ENCODE results near the gene HOXD12.
A peak's percentile ranks its signal among the peaks of the same experiment; 100 is the strongest.

HOXD12 gene

DNA sequence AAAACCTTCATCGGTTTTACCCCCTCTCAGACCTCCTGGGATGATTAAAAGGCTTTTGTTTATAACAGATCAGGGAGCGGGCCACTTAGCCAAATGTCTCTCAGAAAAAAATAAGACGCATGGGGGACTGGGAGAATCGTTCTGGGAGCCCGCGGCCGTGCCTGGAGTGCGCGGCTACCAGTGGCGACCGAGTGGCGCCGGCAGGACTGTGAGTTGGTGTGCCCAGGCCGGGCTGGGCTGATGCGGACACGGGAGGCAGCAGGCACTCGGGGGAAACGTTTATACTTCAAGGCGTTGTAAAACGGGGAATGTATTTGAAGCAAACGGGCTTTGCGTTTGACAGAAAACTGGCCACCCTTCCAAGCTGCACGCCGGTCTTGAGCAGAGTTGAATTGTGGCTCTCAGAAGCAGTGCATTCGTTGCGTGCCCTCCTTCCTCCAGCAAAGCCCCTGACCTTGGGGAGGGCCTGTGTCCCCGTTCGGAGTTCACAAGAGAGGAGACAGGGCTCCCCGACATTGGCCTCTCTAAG, 12.3 kb downstream of the HOXD12 start:
- H3K4me1 ChIP-seq (ENCODE audit: control insufficient read depth in 5 of 5, insufficient read depth in 5 of 5, low read length in 5 of 5), result peaks cover 0 to 28% (median 15%) of the 10 kb centered on the region in 5 donors
- H3K4me3 ChIP-seq (ENCODE audit: low read depth in 1 of 5, low read length in 5 of 5), result no peak overlapping the region
- H3K27ac ChIP-seq (ENCODE audit: low read depth, low read length), result no peak overlapping the region

DNA sequence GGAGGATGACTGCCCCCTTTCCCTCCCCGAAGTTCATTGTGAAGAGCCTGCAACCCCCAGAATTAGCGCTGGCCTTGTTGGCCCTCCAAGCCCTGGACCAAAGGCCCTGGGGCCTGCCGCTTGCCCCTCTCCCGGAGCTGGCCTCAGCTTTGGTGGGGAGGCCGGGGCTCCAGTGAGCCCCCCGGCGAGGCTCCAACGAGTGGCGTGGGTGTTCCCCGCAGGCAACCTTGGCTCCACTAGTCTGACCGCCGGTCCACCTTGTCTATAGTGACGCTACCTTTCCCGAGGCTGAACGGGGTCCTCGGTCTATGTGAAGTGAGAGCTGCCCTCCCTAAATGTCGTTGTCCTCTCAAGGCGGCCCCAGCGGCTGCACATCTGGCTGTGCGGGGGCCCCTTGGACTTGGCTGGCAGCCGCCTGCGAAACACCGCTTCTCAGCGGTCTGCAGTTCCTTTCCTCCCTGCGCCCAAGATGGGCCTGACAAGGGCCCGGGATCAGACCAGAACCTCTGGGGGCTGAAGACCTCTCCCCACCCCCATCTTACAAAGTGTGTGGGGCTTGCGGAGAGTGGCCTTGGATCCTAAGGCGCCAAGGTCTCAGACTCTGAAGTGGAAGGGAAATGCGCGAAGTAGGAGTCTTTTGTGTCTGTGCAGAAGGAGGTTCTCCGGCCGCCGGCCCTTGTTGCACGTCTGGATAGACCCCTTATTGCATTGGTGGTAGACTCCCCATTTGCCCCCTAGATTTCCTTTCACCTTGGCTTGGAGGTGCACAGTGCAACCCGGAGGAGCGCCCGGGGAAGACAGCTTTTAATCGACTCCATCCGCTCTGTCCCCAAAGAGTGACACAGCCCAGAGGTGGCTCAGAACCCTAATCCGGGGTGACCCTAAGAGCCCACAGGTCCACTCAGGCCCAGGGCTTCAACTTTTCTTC, 13.0 kb downstream of the HOXD12 start:
- H3K27ac ChIP-seq (ENCODE audit: low read depth, low read length), result no peak overlapping the region
- H3K36me3 ChIP-seq (ENCODE audit: control insufficient read depth in 5 of 5, insufficient read depth in 5 of 5, low read length in 5 of 5), result no peaks in the 10 kb centered on the region
- no peaks in the 10 kb centered on the region for H3K9me3 ChIP-seq (ENCODE audit: control insufficient read depth in 5 of 5, low read length in 5 of 5)
- peaks cover 76 to 92% (median 87%) of the 10 kb centered on the region in 5 donors for H3K27me3 ChIP-seq (ENCODE audit: control insufficient read depth in 5 of 5, insufficient read depth in 4 of 5, low read length in 5 of 5)
- no peak overlapping the region for H3K4me3 ChIP-seq (ENCODE audit: low read depth in 1 of 5, low read length in 5 of 5)
- H3K4me1 ChIP-seq (ENCODE audit: control insufficient read depth in 5 of 5, insufficient read depth in 5 of 5, low read length in 5 of 5), result peaks cover 0 to 23% (median 14%) of the 10 kb centered on the region in 5 donors
- H3K9ac ChIP-seq (ENCODE audit: low read length in 5 of 5), result no peak overlapping the region

More for the DNA sequence above, 12.3 kb downstream of the HOXD12 start:
- H3K9me3 ChIP-seq (ENCODE audit: control insufficient read depth in 5 of 5, low read length in 5 of 5), result no peaks in the 10 kb centered on the region
- no peaks in the 10 kb centered on the region for H3K36me3 ChIP-seq (ENCODE audit: control insufficient read depth in 5 of 5, insufficient read depth in 5 of 5, low read length in 5 of 5)
- H3K27me3 ChIP-seq (ENCODE audit: control insufficient read depth in 5 of 5, insufficient read depth in 4 of 5, low read length in 5 of 5), result peaks cover 73 to 89% (median 84%) of the 10 kb centered on the region in 5 donors
- no peak overlapping the region for H3K9ac ChIP-seq (ENCODE audit: low read length in 5 of 5)

DNA sequence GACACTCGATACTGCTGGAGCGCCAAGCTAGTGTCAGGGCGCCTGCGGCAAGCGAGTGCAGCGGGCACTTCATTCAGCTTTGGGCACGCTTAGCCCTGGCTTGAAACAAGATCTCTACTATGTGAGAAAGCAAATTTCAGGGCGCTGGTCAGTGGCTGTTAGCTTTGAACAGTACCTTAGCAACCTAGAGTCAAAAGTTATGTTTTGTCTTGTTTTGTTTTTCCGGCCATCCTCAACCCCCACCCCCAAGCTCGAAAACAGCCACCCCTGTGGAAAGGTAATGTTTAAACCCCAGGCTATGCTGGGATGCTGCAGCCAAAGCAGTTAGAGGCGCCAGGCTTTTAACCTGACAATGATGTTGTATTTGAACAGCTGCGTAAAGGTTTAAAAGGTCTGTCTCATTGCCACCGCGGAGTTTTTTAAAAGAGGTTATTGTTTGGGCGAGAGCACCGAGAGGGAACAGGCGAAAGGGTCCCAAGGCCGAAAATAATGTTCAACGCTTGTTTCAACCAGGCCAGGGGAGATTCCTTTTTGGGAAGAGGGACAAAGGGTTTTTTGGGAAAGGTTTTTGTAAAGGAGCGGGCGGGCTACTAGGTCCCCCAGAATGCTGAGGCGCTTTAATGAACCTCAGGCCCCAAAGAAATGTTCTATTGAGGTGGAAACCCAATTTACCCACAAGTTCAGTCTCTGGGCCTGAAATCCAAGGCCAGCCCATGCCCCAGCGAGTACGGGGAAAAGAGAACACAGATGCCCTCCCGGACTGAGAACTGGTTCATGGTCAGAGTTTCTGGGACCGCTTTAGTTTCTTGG, 14.7 kb downstream of the HOXD12 start:
- Histone ChIP-seq H3K27me3 (ENCODE audit: control insufficient read depth in 5 of 5, insufficient read depth in 4 of 5, low read length in 5 of 5) (peaks cover 75 to 96% (median 88%) of the 10 kb centered on the region in 5 donors), H3K4me3 (ENCODE audit: low read depth in 1 of 5, low read length in 5 of 5) (no peak overlapping the region), H3K9ac (ENCODE audit: low read length in 5 of 5) (no peak overlapping the region), H3K36me3 (ENCODE audit: control insufficient read depth in 5 of 5, insufficient read depth in 5 of 5, low read length in 5 of 5) (no peaks in the 10 kb centered on the region), H3K4me1 (ENCODE audit: control insufficient read depth in 5 of 5, insufficient read depth in 5 of 5, low read length in 5 of 5) (peaks cover 0 to 17% (median 9%) of the 10 kb centered on the region in 5 donors), H3K27ac (ENCODE audit: low read depth, low read length) (no peak overlapping the region), H3K9me3 (ENCODE audit: control insufficient read depth in 5 of 5, low read length in 5 of 5) (no peaks in the 10 kb centered on the region)

DNA sequence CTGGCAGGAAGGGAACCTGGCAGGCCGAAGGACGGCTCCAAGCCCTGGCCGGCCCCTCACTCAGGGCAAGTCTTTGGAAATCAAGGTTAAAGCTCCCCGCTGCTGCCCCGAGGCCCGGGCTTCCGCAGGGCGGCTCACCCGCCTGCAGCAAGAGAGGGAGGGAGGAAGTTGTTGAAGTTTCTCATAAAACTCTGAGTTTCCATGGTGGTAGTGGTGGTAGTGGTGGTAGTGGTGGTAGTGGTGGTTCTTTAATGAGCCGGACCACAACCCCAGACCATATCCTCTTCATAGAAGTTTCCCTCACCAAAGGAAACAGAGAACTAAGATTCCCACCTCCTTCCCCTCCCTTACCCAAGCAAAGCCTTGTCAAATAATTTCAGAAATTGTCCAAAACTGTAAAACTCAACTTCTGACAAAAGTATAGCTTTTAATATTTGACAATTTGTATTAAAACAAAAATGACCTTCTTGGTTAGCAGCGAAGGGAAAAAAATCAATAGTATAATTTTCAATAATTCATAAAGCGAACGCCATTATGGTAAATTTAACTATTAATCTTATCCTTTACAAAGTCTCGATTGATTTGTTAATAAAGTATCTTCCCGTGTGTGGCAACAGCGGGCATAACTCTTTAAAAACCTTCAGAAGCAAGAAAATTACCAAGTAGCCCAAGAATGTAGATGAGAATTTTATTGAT, 15.5 kb downstream of the HOXD12 start:
- Histone ChIP-seq H3K9me3 (ENCODE audit: control insufficient read depth in 5 of 5, low read length in 5 of 5) (no peaks in the 10 kb centered on the region), H3K27ac (ENCODE audit: low read depth, low read length) (no peak overlapping the region), H3K27me3 (ENCODE audit: control insufficient read depth in 5 of 5, insufficient read depth in 4 of 5, low read length in 5 of 5) (peaks cover 75 to 96% (median 88%) of the 10 kb centered on the region in 5 donors), H3K9ac (ENCODE audit: low read length in 5 of 5) (no peak overlapping the region), H3K36me3 (ENCODE audit: control insufficient read depth in 5 of 5, insufficient read depth in 5 of 5, low read length in 5 of 5) (no peaks in the 10 kb centered on the region), H3K4me3 (ENCODE audit: low read depth in 1 of 5, low read length in 5 of 5) (no peak overlapping the region), H3K4me1 (ENCODE audit: control insufficient read depth in 5 of 5, insufficient read depth in 5 of 5, low read length in 5 of 5) (peaks cover 0 to 17% (median 9%) of the 10 kb centered on the region in 5 donors)

DNA sequence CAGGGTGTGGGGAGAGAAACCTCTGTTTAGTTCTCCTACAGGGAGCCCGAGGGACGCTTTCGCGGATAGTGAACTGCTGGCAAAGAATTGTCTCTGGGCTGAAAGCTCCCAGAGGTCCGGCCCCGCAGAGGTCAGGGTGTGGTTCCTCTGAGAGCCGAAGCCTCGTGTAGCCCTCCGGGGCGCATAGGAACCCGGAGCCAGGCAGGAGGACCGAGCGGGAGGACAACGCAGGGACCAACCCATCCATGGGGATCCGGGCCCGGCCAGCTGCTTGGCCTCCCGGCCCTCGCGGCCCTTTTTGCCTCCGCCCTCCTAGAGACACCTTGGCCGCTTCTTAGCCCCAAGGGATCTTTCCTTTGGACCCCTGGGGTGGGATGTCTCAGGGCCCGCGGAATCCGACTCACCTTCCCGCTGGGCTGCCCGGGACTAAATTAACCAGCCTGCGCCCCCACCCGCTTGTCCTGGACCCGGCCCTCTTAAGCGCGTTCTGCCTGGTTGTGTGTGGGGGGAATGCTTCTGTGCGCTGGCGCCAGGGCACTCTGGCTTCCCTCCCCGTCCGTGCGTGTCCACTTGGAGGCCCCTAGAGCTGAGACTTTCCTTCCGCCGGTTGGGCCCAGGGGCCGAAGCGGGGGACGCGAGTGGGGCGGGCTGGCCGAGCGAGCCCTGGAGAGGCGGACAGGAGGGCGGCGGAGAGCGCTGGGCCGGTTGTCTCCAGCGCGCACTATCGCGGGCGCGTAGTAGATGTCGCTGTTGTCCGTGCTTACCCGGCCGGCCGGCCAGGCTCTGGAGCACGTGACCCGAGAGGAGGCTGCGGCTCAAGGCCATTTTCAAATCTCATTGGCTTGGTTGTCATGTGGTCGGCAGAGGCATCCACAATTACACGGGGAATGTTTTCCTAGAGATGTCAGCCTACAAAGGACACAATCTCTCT, 16.6 kb downstream of the HOXD12 start, which contains the start of gene HOXD10:
Gene HOXD10 (plus strand): TSS at position 896 of the 931 bp plus-strand sequence. CDS start 56 bp downstream, outside the sequence.
- Histone ChIP-seq H3K27me3 (ENCODE audit: control insufficient read depth in 5 of 5, insufficient read depth in 4 of 5, low read length in 5 of 5) (peaks cover 76 to 96% (median 88%) of the 10 kb centered on the region in 5 donors), H3K9me3 (ENCODE audit: control insufficient read depth in 5 of 5, low read length in 5 of 5) (no peaks in the 10 kb centered on the region), H3K9ac (ENCODE audit: low read length in 5 of 5) (no peak within 1 kb of the TSS), H3K36me3 (ENCODE audit: control insufficient read depth in 5 of 5, insufficient read depth in 5 of 5, low read length in 5 of 5) (no peaks in the 10 kb centered on the region), H3K4me1 (ENCODE audit: control insufficient read depth in 5 of 5, insufficient read depth in 5 of 5, low read length in 5 of 5) (peaks cover 0 to 16% (median 9%) of the 10 kb centered on the region in 5 donors), H3K27ac (ENCODE audit: low read depth, low read length) (no peak within 1 kb of the TSS), H3K4me3 (ENCODE audit: low read depth in 1 of 5, low read length in 5 of 5) (peak within 1 kb of the TSS in 3 of 5 donors; percentile 32 to 48 (median 45))

DNA sequence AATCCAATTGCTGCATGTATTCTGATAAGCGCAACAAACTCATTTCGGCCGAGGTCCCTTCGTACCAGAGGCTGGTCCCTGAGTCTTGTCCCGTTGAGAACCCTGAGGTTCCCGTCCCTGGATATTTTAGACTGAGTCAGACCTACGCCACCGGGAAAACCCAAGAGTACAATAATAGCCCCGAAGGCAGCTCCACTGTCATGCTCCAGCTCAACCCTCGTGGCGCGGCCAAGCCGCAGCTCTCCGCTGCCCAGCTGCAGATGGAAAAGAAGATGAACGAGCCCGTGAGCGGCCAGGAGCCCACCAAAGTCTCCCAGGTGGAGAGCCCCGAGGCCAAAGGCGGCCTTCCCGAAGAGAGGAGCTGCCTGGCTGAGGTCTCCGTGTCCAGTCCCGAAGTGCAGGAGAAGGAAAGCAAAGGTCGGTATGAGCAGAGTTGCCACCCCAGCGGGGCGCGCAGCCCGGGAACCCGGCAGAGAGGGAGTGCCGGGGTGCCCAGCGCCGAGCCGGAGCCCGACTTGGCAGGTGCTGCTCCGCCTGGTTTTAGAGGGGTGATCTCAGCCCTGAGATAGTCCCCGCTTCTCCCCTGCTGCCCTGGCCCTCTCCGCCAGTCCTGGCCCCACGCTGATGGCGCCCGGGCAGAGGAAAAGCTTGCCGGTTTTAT, 17.7 kb downstream of the HOXD12 start:
- Histone ChIP-seq H3K27ac (ENCODE audit: low read depth, low read length) (no peak overlapping the region), H3K27me3 (ENCODE audit: control insufficient read depth in 5 of 5, insufficient read depth in 4 of 5, low read length in 5 of 5) (peaks cover 73 to 92% (median 79%) of the 10 kb centered on the region in 5 donors), H3K4me3 (ENCODE audit: low read depth in 1 of 5, low read length in 5 of 5) (no peak overlapping the region)

DNA sequence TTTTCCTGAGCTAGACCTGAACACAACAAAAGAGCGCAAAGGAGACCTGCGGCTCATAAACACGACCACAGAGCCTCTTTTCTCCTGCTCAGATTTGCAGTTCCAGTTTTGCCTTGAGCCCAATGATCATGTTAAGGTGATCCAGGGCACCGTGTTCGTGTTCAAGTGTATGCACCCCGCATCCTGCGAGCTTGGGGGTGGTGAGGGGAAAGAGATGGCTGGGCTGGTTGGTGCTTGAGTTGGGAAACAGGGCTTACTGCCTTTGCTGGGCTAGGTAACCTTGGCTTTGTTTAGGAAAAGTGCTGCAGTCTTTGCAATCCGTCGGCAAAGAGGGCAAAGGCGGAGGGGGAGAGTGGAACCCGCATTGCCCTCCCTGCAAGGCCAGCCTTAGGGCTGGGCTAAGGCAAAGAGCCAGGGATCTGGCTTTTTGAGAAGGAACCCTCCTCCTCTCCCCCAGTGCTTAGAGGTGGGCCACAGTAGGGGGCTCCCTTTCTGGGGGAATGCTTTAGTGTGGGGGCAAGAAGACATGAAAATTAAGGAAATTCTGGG, 18.3 kb downstream of the HOXD12 start:
- H3K9ac ChIP-seq (ENCODE audit: low read length in 5 of 5), result no peak overlapping the region
- peak overlapping the region in 1 of 5 donors; percentile 13 for H3K4me3 ChIP-seq (ENCODE audit: low read depth in 1 of 5, low read length in 5 of 5)
- peaks cover 67 to 89% (median 73%) of the 10 kb centered on the region in 5 donors for H3K27me3 ChIP-seq (ENCODE audit: control insufficient read depth in 5 of 5, insufficient read depth in 4 of 5, low read length in 5 of 5)
- H3K27ac ChIP-seq (ENCODE audit: low read depth, low read length), result no peak overlapping the region
- H3K36me3 ChIP-seq (ENCODE audit: control insufficient read depth in 5 of 5, insufficient read depth in 5 of 5, low read length in 5 of 5), result no peaks in the 10 kb centered on the region
- no peaks in the 10 kb centered on the region for H3K9me3 ChIP-seq (ENCODE audit: control insufficient read depth in 5 of 5, low read length in 5 of 5)
- peaks cover 2 to 24% (median 22%) of the 10 kb centered on the region in 5 donors for H3K4me1 ChIP-seq (ENCODE audit: control insufficient read depth in 5 of 5, insufficient read depth in 5 of 5, low read length in 5 of 5)

More for the DNA sequence above, 17.7 kb downstream of the HOXD12 start:
- H3K4me1 ChIP-seq (ENCODE audit: control insufficient read depth in 5 of 5, insufficient read depth in 5 of 5, low read length in 5 of 5), result peaks cover 2 to 18% (median 16%) of the 10 kb centered on the region in 5 donors
- no peaks in the 10 kb centered on the region for H3K36me3 ChIP-seq (ENCODE audit: control insufficient read depth in 5 of 5, insufficient read depth in 5 of 5, low read length in 5 of 5)
- no peak overlapping the region for H3K9ac ChIP-seq (ENCODE audit: low read length in 5 of 5)
- no peaks in the 10 kb centered on the region for H3K9me3 ChIP-seq (ENCODE audit: control insufficient read depth in 5 of 5, low read length in 5 of 5)

DNA sequence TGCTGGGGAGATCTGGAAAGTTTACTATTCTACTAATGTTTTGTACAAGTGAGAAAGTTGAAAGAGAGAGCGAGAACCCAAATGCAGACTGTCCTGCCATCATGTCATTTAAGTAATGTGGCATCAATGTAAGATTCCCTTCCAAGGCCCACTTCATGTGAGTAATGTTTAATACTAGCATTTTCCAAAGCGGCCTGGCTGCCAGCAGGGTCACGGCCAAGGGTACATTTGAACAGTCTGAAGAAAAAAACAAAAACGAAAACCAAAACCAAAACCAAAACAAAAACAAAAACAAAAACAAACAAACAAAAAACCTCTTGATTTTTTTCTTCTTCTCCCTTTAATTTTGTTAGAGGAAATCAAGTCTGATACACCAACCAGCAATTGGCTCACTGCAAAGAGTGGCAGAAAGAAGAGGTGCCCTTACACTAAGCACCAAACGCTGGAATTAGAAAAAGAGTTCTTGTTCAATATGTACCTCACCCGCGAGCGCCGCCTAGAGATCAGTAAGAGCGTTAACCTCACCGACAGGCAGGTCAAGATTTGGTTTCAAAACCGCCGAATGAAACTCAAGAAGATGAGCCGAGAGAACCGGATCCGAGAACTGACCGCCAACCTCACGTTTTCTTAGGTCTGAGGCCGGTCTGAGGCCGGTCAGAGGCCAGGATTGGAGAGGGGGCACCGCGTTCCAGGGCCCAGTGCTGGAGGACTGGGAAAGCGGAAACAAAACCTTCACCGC, 19.2 kb downstream of the HOXD12 start:
- Histone ChIP-seq H3K27me3 (ENCODE audit: control insufficient read depth in 5 of 5, insufficient read depth in 4 of 5, low read length in 5 of 5) (peaks cover 67 to 91% (median 70%) of the 10 kb centered on the region in 5 donors), H3K4me3 (ENCODE audit: low read depth in 1 of 5, low read length in 5 of 5) (peak overlapping the region in 1 of 5 donors; percentile 27), H3K27ac (ENCODE audit: low read depth, low read length) (no peak overlapping the region), H3K36me3 (ENCODE audit: control insufficient read depth in 5 of 5, insufficient read depth in 5 of 5, low read length in 5 of 5) (no peaks in the 10 kb centered on the region), H3K4me1 (ENCODE audit: control insufficient read depth in 5 of 5, insufficient read depth in 5 of 5, low read length in 5 of 5) (peaks cover 2 to 31% (median 29%) of the 10 kb centered on the region in 5 donors), H3K9me3 (ENCODE audit: control insufficient read depth in 5 of 5, low read length in 5 of 5) (no peaks in the 10 kb centered on the region), H3K9ac (ENCODE audit: low read length in 5 of 5) (no peak overlapping the region)
